ENCODE measurements around the gene DNASE1L1.

The DNASE1L1 gene

DNA sequence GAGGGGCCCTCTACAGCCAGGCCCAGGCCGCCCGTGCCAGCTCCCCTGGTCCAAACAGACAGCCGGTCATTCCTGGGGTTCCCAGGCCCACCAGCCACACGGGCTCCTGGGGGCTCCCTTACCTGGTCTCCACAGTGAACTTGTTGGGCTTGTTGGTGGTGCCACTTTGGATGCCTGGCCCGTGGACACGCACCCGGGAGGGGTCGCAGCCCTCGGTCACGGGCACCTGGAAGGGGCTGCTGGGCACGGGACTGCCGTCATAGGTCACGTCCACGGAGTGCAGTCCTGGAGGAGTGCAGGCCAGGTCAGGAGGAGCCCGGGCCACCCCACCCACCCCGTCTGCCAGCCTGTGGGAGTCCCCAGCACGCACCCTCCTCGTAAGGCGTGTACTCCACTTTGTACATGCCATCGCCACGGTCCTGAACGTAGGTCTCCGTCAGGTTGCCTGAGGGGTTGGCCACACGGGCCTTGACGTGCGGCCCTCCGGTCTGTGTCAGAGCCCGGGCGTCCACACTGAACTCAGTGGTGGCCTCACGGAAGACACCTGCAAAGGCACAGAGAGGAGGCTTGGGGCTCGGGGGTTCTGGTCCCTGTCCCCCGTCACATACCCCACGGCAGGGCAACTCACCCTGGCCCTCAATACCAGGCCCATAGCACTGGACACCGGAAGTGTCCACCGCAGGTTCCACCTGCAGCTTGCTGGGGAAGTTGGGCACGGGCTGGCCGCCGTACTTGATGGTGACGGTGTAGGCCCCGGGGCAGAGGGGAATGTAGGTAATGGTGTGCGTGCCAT, 49.5 kb downstream of the DNASE1L1 start:
- no peak overlapping the region for H3K4me3 Mint-ChIP-seq
- H3K36me3 Mint-ChIP-seq: no peaks in the 10 kb centered on the region
- H3K27ac Mint-ChIP-seq: no peak overlapping the region
- H3K27me3 Mint-ChIP-seq: no peaks in the 10 kb centered on the region
- peaks cover 4% of the 10 kb centered on the region for H3K4me1 Mint-ChIP-seq
- no peaks in the 10 kb centered on the region for H3K9me3 Mint-ChIP-seq

GRCh38 chrX:154358829-154359228, 50.2 kb downstream of the DNASE1L1 start:
- no peaks in the 10 kb centered on the region for H3K27me3 Mint-ChIP-seq
- no peak overlapping the region for H3K27ac Mint-ChIP-seq
- H3K9me3 Mint-ChIP-seq: no peaks in the 10 kb centered on the region
- no peak overlapping the region for H3K4me3 Mint-ChIP-seq
- H3K4me1 Mint-ChIP-seq: peaks cover 6% of the 10 kb centered on the region
- no peaks in the 10 kb centered on the region for H3K36me3 Mint-ChIP-seq

DNA sequence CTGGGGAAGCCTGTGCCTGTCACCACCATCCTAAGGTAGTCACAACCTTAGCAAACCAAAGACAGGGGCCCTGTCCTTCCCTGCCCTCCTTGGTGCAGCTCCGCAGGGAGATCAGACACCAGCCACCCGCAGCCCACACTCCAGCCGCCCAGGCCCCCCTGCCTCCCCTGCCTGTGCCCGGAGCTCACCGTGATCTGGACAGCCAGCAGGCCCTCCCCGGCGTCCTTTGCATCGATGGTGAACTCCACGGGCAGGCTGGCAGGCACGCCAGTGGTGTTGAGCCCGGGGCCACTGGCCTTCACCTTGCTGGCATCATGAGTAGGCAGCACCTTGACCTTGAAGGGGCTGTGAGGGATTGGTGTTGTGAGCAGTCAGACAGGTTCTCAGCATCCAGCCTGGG, 51.0 kb downstream of the DNASE1L1 start:
- peak overlapping the region; percentile 35 for H3K27ac Mint-ChIP-seq
- no peak overlapping the region for H3K4me3 Mint-ChIP-seq
- H3K27me3 Mint-ChIP-seq: no peaks in the 10 kb centered on the region
- no peaks in the 10 kb centered on the region for H3K36me3 Mint-ChIP-seq
- H3K4me1 Mint-ChIP-seq: peaks cover 6% of the 10 kb centered on the region
- H3K9me3 Mint-ChIP-seq: no peaks in the 10 kb centered on the region

DNA sequence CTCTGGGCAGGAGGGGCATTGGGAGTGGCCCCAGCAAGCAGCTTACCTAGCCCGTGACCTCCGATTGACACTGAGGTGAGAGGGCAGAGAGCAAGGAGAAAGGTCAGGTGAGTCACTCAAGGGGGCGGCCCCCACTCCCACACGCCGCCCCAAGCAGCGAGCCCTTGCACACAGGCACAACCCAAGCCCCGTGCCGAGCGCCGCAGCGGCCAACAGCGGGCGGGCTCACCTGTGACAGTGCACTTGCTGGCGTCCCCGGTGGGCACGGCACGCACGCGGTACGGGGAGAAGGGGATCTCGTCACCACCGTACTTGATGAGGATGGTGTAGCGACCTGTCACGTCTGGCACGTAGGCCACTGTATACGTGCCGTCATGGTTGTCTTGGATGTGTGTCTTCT, 51.8 kb downstream of the DNASE1L1 start:
- Mint-ChIP-seq H3K27ac (peak overlapping the region; percentile 35), H3K4me3 (no peak overlapping the region), H3K27me3 (no peaks in the 10 kb centered on the region), H3K4me1 (peaks cover 6% of the 10 kb centered on the region), H3K36me3 (no peaks in the 10 kb centered on the region), H3K9me3 (no peaks in the 10 kb centered on the region)

- no peak overlapping the region for H3K4me3 Mint-ChIP-seq
- H3K36me3 Mint-ChIP-seq: no peaks in the 10 kb centered on the region
- no peaks in the 10 kb centered on the region for H3K9me3 Mint-ChIP-seq
- no peaks in the 10 kb centered on the region for H3K27me3 Mint-ChIP-seq
- no peak overlapping the region for H3K27ac Mint-ChIP-seq
- peaks cover 9% of the 10 kb centered on the region for H3K4me1 Mint-ChIP-seq
Observed at GRCh38 chrX:154356596-154356995, 52.5 kb downstream of the DNASE1L1 start.

DNA sequence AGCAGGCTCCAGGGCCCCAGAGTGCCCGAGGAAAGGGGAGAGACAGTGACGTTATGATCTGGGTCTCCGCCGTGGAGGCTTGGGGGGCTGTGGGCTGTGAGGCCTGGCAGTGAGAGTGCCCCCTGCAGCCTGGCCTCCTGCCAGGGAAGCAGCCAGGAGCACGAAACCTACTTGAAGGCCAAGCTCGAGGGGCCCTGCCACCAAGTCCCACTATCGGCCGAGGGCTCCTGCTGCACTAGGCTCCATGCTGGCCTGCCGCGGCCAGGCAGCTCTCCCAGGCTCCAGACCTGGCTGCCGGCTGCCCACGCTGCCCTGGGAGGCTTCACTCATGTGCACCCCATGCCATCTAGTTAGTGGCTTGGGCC, 53.3 kb downstream of the DNASE1L1 start:
- Mint-ChIP-seq H3K4me1 (peaks cover 12% of the 10 kb centered on the region), H3K36me3 (no peaks in the 10 kb centered on the region), H3K27ac (no peak overlapping the region), H3K9me3 (no peaks in the 10 kb centered on the region), H3K4me3 (no peak overlapping the region), H3K27me3 (no peaks in the 10 kb centered on the region)

- no peak overlapping the region for H3K4me3 Mint-ChIP-seq
- no peak overlapping the region for H3K27ac Mint-ChIP-seq
- H3K9me3 Mint-ChIP-seq: no peaks in the 10 kb centered on the region
- H3K36me3 Mint-ChIP-seq: no peaks in the 10 kb centered on the region
- H3K4me1 Mint-ChIP-seq: peaks cover 12% of the 10 kb centered on the region
- no peaks in the 10 kb centered on the region for H3K27me3 Mint-ChIP-seq
Observed at GRCh38 chrX:154355094-154355775, 53.8 kb downstream of the DNASE1L1 start.

- H3K9me3 Mint-ChIP-seq: no peaks in the 10 kb centered on the region
- H3K27me3 Mint-ChIP-seq: no peaks in the 10 kb centered on the region
Observed at GRCh38 chrX:154354516-154354915, 54.5 kb downstream of the DNASE1L1 start.

GRCh38 chrX:154354013-154354412, 55.0 kb downstream of the DNASE1L1 start:
- H3K9me3 Mint-ChIP-seq: no peaks in the 10 kb centered on the region
- H3K4me1 Mint-ChIP-seq: peaks cover 15% of the 10 kb centered on the region
- H3K4me3 Mint-ChIP-seq: no peak overlapping the region
- H3K36me3 Mint-ChIP-seq: no peaks in the 10 kb centered on the region
- H3K27ac Mint-ChIP-seq: no peak overlapping the region
- H3K27me3 Mint-ChIP-seq: no peaks in the 10 kb centered on the region

More at GRCh38 chrX:154354516-154354915, 54.5 kb downstream of the DNASE1L1 start:
- Mint-ChIP-seq H3K4me1 (peaks cover 15% of the 10 kb centered on the region), H3K27ac (no peak overlapping the region), H3K4me3 (no peak overlapping the region), H3K36me3 (no peaks in the 10 kb centered on the region)

GRCh38 chrX:154353172-154353843, 55.7 kb downstream of the DNASE1L1 start:
- H3K27ac Mint-ChIP-seq: no peak overlapping the region
- no peak overlapping the region for H3K4me3 Mint-ChIP-seq
- H3K9me3 Mint-ChIP-seq: no peaks in the 10 kb centered on the region
- no peaks in the 10 kb centered on the region for H3K27me3 Mint-ChIP-seq
- H3K4me1 Mint-ChIP-seq: peaks cover 18% of the 10 kb centered on the region
- no peaks in the 10 kb centered on the region for H3K36me3 Mint-ChIP-seq

- Mint-ChIP-seq H3K27ac (no peak overlapping the region), H3K9me3 (no peaks in the 10 kb centered on the region), H3K4me1 (peaks cover 22% of the 10 kb centered on the region), H3K36me3 (no peaks in the 10 kb centered on the region), H3K27me3 (no peaks in the 10 kb centered on the region), H3K4me3 (no peak overlapping the region)
Observed at GRCh38 chrX:154352466-154352865, 56.6 kb downstream of the DNASE1L1 start.

- peak overlapping the region; percentile 23 for H3K27ac Mint-ChIP-seq
- no peaks in the 10 kb centered on the region for H3K9me3 Mint-ChIP-seq
- H3K36me3 Mint-ChIP-seq: no peaks in the 10 kb centered on the region
- no peak overlapping the region for H3K4me3 Mint-ChIP-seq
- H3K27me3 Mint-ChIP-seq: no peaks in the 10 kb centered on the region
- peaks cover 26% of the 10 kb centered on the region for H3K4me1 Mint-ChIP-seq
Observed at GRCh38 chrX:154352012-154352401, 57.0 kb downstream of the DNASE1L1 start.

All from activated naive CD4-positive, alpha-beta T cell treated with anti-CD3 and anti-CD28 coated beads, Interleukin-2, amount 50 U/mL, for 24 hours (primary cell).